ENCODE measurements around the gene PIGU.

The PIGU gene

DNA sequence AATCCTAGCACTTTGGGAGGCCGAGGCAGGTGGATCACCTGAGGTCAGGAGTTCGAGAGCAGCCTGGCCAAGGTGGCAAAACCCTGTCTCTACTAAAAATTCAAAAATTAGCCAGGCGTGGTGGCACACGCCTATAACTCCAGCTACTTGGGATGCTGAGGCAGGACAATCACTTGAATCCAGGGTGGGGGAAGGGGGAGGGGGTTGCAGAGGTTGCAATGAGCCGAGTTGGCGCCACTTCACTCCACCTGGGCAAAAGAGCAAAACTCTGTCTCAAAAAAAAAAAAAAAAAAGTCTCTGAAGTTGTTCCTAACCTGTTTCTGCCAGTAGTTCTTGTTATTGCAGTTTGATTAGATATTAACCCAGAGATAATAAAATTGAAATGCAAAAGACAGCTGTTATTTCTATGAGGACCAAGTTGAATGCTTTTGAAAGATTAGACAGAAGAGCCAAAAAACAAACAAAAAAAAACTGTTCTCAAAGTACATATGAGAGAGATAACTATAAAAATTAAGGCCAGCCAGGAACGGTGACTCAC, 22.6 kb downstream of the PIGU start:
- FAIRE-seq: no peak

DNA sequence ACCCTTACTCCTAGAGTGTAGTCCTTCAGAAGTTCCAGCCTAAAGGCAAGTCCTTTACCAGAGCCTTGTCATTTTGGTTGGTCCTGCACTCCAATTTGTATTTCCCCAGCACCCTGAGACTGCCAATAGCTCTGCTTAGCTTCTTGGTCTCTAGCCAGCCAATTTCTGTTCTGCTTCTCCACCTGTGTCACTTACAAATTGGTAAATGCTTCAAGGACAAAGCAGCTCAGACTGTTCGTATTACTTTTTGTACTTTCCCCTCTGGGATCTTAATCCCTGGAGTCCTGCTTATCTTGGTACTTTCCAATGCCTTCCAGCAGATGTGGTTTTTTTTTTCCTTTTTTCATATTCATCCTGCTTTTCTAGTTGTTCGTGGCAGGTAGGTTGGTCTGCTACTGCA, 25.7 kb downstream of the PIGU start:
- no peak for FAIRE-seq

DNA sequence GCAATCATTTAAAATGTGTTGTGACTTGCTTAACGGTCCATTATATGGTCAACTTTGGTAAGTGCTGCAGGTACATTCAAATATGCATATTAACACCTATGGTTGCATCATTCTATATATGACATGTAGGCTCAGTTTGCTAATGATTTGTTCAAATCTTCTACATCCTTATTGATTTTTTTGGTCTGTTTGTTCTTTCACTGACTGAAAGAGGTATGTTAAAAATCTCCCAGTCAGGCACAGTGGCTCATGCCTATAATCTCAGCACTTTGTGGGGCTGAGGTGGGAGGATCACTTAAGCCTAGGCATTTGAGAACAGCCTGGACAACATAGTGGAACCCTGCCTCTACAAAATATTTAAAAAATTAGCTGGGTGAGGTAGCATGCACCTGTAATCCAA, 29.2 kb downstream of the PIGU start:
- FAIRE-seq: no peak

DNA sequence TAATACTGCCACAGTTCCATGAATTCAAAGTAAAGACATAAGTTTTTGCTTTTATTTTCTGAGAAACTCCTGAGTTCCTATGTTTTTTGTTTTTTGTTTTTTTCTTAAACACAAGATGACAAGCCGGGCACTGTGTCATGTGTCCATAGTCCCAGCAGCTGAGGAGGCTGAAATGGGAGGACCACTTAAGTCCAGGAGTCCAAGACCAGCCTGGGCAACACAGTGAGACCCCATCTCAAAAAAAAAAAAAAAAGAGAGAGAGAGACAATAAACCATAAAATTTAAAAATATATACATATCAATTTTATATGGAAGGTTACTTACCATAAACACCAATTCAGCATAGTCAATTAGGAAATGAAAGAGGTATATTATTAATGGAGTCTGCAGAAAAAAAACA, 31.9 kb downstream of the PIGU start:
- no peak for FAIRE-seq

GRCh38 chr20:34644345-34644744, 32.5 kb downstream of the PIGU start:
- FAIRE-seq: no peak

GRCh38 chr20:34643928-34644327, 33.0 kb downstream of the PIGU start:
- no peak for FAIRE-seq

- no peak for FAIRE-seq
These were observed 34.9 kb downstream of the PIGU start for GRCh38 chr20:34642009-34642408.

- no peak for FAIRE-seq
These were observed 37.1 kb downstream of the PIGU start for GRCh38 chr20:34639755-34640222.

DNA sequence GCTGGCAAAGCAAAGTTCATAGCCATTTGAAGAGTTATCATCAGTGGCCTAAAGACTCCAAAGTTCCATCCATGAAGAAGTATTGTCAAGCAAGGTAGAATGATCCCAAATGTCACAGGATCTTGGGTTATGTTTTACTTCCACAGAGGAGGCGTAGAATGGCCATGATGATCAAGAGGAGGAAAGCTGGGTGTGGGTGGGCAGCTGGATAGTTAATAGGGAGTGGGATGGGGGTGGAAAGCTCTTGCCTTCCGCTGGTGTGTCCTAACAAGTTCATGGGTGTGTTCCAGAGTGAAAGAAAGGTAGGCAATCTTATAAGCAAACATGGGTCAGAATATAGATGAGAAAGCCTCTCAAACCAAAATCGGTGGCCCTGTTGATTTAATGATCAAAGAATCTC, 38.4 kb downstream of the PIGU start:
- FAIRE-seq: no peak

- no peak for FAIRE-seq
These were observed 38.9 kb downstream of the PIGU start for GRCh38 chr20:34638039-34638292.

- FAIRE-seq: no peak
These were observed 39.5 kb downstream of the PIGU start for GRCh38 chr20:34637245-34638038.

GRCh38 chr20:34636648-34637047, 40.2 kb downstream of the PIGU start:
- FAIRE-seq: no peak

- FAIRE-seq: no peak
These were observed 42.5 kb downstream of the PIGU start for GRCh38 chr20:34634392-34634791.

GRCh38 chr20:34632870-34633452, 43.9 kb downstream of the PIGU start:
- FAIRE-seq: no peak

DNA sequence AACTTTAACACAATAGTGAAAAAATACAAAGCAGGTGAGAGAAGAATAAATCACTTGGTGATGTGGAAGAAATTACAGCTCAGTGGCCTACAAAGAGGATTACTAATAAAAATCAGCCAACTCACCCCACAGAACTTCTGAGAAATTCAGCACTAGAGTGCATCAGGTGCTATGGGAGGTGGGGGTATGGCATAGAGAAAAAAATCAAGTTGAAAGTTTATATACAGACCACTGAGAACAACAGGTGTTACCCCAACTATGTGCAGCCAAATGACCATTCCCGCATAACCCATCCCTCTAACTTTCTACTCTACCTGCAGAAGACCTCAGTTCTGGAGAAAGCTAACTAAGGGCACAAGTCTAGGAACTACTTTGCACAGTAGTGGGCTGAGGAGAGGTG, 47.0 kb downstream of the PIGU start:
- FAIRE-seq: no peak

DNA sequence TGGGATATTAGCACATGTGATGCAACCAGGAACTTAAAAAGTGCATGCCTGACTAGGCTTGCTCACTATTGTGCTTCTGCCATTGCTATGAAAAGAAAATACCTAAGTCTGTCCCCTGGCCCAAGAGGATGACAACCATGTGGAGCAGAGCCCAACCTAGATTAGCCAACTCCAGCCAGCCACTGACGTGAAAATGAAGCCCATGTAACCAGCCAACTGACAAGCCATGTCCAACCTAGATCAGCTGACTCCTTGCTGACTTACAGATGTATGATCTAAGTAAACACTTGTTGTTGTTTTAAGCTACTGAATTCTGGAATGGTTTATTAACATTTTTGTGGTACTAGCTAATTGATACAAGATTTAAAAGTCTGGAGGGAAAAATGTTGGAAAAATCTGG, 47.5 kb downstream of the PIGU start:
- no peak for FAIRE-seq

DNA sequence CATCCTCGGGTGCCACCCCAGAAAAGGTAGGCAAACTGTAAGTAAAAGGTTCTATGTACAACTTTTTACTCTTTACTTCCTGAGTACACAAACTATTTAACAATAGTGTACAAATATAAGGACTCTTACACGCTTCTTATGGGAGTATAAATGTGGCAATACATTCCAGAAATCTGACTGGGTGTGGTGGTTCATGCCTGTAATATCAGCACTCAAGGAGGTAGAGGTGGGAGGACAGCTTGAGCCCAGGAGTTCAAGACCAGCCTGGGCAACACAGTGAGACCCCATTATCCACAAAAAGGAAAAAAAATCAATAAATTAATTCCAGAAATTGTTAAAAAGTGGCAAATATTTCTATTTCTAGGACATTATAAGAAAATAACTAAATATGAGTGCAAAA, 48.9 kb downstream of the PIGU start:
- FAIRE-seq: no peak

- no peak for FAIRE-seq
These were observed 49.4 kb downstream of the PIGU start for GRCh38 chr20:34627458-34627857.

DNA sequence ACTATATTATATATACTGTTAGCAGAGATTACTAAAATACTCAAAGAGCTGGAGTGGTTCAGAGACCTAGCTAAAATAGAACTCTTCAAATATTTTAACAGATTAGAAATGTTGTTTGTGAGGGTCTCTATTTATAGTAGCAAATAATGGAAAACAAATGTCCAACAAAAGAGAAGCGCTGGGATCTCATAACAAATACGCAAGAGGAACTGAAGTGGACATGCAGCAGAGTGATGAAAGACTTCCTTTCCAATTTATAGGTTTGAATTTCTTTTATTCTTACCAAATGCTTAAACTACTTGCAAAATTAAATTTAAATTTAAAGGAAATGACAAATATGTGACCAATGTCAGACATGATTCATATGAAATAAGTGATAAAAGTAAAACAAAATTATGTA, 49.9 kb downstream of the PIGU start:
- FAIRE-seq: no peak

DNA sequence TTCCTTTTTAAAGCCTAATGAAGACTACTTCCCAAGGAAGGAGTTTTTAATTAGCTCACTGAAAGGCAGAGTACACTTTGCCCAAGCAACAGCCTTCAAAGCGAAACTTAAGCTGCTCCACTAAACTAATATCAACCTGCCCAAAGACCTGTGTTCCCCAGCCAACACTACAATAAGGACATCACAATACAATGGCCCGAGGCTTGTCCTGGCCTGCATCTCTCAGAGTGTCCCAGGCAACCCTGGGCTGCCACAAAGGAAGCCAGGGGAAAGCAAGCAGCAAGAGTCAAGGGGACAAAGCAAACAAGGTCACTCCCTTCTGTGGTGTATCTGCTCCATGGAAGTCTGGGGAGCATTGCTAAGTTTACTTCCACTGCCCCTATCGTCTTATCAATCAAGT, 52.3 kb downstream of the PIGU start:
- FAIRE-seq: no peak

DNA sequence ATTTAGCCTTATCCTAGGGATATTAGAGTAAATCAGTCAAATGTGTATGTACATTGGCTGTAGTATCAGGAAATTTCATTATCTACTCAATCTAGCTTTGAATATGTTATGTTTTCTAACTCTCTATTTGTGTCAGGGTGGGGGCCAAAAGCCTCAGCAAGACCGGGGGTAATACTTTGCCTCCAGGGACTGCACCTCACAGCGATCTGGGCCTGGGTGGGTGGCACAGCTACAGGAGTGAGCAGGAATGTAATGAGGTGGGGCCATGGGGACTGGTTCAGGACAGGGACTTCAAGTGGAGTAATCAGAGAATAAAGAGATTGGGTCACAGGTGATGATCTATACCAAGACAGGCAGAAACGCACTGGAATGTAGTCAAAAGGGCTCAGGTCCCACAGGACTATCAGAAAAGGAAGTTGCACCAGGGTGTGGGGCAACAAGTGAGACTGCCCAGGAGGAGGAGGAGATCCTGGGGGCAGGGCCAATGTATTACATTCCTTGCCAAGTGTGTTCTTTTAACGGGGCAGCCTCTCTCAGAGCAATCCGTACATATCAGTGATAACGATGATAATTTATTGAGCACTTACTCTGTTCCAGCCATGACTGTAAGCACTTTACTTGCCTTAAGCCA, 54.0 kb downstream of the PIGU start:
- no peak for FAIRE-seq

DNA sequence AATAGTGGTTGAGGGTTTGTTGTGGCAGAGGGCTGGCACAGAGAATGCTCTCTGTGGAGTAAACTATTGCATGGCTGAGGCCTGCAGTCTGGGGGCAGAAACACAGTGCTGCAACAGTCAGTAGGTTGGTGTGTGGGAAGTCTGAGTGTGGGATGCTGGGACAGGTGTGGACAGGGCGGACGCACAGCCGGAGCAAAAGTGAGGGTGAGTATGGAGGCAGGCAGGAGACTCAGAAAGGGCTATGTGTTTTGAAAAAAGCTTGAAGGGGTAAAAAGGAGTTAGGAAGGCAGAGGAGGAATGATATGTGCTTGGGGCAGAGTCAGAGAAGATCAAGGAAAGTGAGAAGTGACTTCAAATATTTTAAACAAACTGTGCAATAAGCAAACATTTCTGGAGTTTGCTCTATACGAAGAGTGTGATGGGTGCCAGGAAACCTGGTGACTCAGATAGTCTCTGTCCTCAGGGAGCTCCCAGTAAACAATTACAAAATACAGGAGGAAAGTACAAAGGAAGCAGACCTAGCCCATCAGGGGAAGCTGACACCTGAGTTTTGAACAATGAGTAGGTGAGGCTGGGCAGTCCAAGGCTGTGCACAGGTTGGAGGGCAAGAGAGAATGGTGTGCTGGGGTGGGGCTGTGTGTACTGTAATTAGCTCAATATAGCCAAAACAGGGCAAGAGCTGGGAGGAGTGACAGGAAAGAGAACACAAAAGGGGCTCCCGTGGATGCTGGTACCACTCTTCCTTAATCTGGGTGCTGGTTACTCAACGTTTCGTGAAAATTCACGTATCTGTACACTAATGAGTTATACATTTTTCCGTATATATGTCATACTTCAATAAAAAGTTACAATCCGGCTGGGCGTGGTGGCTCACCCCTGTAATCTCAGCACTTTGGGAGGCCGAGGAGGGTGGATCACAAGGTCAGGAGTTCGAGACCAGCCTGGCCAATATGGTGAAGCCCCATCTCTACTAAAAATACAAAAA, 55.2 kb downstream of the PIGU start:
- no peak for FAIRE-seq

DNA sequence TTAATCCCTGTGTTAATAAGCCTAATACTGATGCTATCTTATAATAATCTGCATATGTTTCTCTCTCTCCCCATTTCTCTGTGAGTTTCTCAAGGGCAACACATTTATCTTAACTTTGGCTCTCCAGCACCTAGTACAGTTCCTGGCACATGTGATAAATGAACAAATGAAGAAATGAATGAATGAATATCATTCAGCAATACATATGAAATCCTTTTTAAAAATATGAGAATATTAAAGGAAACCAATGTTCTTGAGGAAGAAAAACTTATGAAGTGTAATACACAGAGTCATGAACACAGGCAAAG, 55.9 kb downstream of the PIGU start:
- FAIRE-seq: no peak
